A673 (cell line): Measurements from ENCODE around the gene SEC61A1.

Experiments
- EZH2 ChIP-seq: fragments of 200-600 bp; sonication (generic); IDR thresholded peaks from 2 replicates; pipeline ENCODE4 v1.6.1; 2017; ENCODE audit warnings: borderline replicate concordance, low read depth, mild to moderate bottlenecking, mixed read lengths, antibody characterized with exemption, low read length; ENCODE audit not compliant: poor library complexity, severe bottlenecking
- TF ChIP-seq, protein P1 (sequence below): fragments of 300-800, 200-600 bp; sonication (generic); conservative IDR thresholded peaks from 2 replicates; pipeline ENCODE4 v1.5.1; 2017; ENCODE audit warnings: low read depth, mild to moderate bottlenecking, antibody characterized with exemption, low read length, moderate library complexity, mixed read lengths

DNA sequence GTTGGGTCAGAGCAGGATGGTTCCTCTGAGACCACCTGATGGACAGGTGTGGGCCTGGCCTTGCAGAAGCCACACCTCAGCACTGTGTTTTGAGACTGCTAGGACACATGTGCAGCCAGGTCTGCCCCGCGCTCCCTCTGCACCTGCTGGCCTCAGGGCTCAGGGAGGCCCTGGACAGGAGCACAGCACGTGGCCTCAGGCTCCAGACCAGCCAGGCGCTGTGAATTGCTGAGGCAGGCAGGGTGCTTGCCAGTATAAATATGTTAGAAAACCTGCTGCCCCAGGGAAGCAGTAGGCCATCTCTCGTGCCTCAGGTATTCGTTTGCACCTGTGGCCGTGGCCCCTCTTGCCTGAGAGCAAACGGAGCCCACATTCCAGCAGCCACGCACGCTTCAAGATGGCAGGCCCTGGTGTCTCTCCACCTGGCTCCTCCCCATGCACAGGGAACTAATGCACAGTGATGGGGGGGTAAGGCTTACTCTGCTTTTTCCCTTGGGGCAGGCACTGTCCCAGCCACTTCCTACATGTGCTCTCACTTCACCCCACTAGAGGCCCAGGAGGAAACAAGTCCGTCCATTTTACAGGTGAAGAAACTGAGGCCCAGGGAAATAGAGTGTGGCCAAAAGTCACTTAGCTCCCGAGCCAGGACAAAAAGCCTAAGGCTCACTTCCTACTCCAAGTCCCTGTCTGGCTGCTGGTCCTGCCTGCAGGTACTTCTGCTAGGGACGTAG, 20.4 kb downstream of the SEC61A1 start:
- TF ChIP-seq, protein P1, sequence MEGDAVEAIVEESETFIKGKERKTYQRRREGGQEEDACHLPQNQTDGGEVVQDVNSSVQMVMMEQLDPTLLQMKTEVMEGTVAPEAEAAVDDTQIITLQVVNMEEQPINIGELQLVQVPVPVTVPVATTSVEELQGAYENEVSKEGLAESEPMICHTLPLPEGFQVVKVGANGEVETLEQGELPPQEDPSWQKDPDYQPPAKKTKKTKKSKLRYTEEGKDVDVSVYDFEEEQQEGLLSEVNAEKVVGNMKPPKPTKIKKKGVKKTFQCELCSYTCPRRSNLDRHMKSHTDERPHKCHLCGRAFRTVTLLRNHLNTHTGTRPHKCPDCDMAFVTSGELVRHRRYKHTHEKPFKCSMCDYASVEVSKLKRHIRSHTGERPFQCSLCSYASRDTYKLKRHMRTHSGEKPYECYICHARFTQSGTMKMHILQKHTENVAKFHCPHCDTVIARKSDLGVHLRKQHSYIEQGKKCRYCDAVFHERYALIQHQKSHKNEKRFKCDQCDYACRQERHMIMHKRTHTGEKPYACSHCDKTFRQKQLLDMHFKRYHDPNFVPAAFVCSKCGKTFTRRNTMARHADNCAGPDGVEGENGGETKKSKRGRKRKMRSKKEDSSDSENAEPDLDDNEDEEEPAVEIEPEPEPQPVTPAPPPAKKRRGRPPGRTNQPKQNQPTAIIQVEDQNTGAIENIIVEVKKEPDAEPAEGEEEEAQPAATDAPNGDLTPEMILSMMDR, result no peak
- TF ChIP-seq EZH2, result no peak
